Putamen (tissue), 1 donor: ENCODE measurements around the gene CCDC141.

Experiments
- DNase-seq: peaks from one replicate; pipeline ENCODE4 v3.0.0-alpha.2; 2016; ENCODE audit warnings: low spot score

Gene CCDC141

GRCh38 chr2:178865146-178865936 is 184.6 kb downstream of the CCDC141 start:
- no peak for DNase-seq

GRCh38 chr2:178863856-178864620 is 185.9 kb downstream of the CCDC141 start:
- DNase-seq = no peak

- no peak for DNase-seq
These were observed 186.6 kb downstream of the CCDC141 start for GRCh38 chr2:178863130-178863855.

GRCh38 chr2:178860551-178860950 is 189.4 kb downstream of the CCDC141 start:
- DNase-seq = no peak

GRCh38 chr2:178859730-178860129 is 190.2 kb downstream of the CCDC141 start:
- peak; percentile 67 for DNase-seq

- DNase-seq = no peak
These were observed 190.9 kb downstream of the CCDC141 start for GRCh38 chr2:178858896-178859625.

- no peak for DNase-seq
These were observed 194.8 kb downstream of the CCDC141 start for GRCh38 chr2:178855151-178855550.

- no peak for DNase-seq
These were observed 201.6 kb downstream of the CCDC141 start for GRCh38 chr2:178848335-178848734.

- DNase-seq = no peak
These were observed 203.5 kb downstream of the CCDC141 start for GRCh38 chr2:178846458-178846802.

GRCh38 chr2:178845566-178846457 is 204.1 kb downstream of the CCDC141 start:
- DNase-seq = no peak

- DNase-seq = no peak
These were observed 205.2 kb downstream of the CCDC141 start for GRCh38 chr2:178844701-178845100.

GRCh38 chr2:178844269-178844668 is 205.7 kb downstream of the CCDC141 start:
- no peak for DNase-seq

- DNase-seq = no peak
These were observed 206.2 kb downstream of the CCDC141 start for GRCh38 chr2:178843697-178844096.

- DNase-seq = no peak
These were observed 213.1 kb downstream of the CCDC141 start for GRCh38 chr2:178836807-178837206.

GRCh38 chr2:178834086-178834485 is 215.9 kb downstream of the CCDC141 start:
- DNase-seq = no peak

GRCh38 chr2:178833382-178833781 is 216.6 kb downstream of the CCDC141 start:
- no peak for DNase-seq

- DNase-seq = no peak
These were observed 219.5 kb downstream of the CCDC141 start for GRCh38 chr2:178830451-178830850.

- no peak for DNase-seq
These were observed 220.0 kb downstream of the CCDC141 start for GRCh38 chr2:178829981-178830380.

GRCh38 chr2:178829299-178829960 is 220.5 kb downstream of the CCDC141 start:
- DNase-seq = no peak

GRCh38 chr2:178828486-178828881 is 221.5 kb downstream of the CCDC141 start:
- DNase-seq = no peak
